Measurements from ENCODE around the gene NAGS. TPM values are rescaled to one million over a fixed set of nuclear protein-coding genes. Genes with fewer than 3 reads are reported as not detected.

NAGS gene
- total and polyA plus RNA-seq, 2 donors (not counting 1 experiment from before 2014, with no cell fraction given): 0.66 to 2.2 TPM

- TF ChIP-seq CTCF (IDR thresholded peaks at IDR 0.05): no peak
- TF ChIP-seq EZH2 (IDR thresholded peaks at IDR 0.05; ENCODE audit: borderline replicate concordance, insufficient read depth, low read depth, low read length, poor library complexity, severe bottlenecking): no peak
- Histone ChIP-seq H3K9ac (ENCODE audit: low read length) (no peak overlapping the region), H3K4me1 (ENCODE audit: control insufficient read depth in 2 of 2, insufficient read depth in 2 of 2, low read length in 2 of 2) (peaks cover 8 to 10% of the 10 kb centered on the region in 2 donors), H3K9me3 (ENCODE audit: control extremely low read depth in 1 of 3, control insufficient read depth in 2 of 3, insufficient read depth in 1 of 3, low read length in 2 of 3) (peaks cover 0 to 5% (median 0%) of the 10 kb centered on the region in 3 donors), H3K27ac (ENCODE audit: low read length in 2 of 2) (no peak overlapping the region), H3K4me3 (ENCODE audit: control extremely low read depth in 1 of 5, extremely low read depth in 1 of 5, insufficient read depth in 1 of 5, low read depth in 2 of 5, low read length in 4 of 5) (no peak overlapping the region), H3K36me3 (replicated peaks in 1 of 2; ENCODE audit: control extremely low read depth in 1 of 2, control insufficient read depth in 1 of 2, extremely low read depth in 1 of 2, insufficient read depth in 2 of 2, low read length in 1 of 2) (no peaks in the 10 kb centered on the region), H3K27me3 (replicated peaks in 1 of 4; ENCODE audit: control extremely low read depth in 1 of 4, control insufficient read depth in 3 of 4, insufficient read depth in 4 of 4, low read length in 3 of 4) (peaks cover 0 to 28% (median 19%) of the 10 kb centered on the region in 4 experiments), H3K4me2 (replicated peaks; ENCODE audit: low read depth, low read length, poor library complexity, severe bottlenecking) (no peak overlapping the region), H3K79me2 (ENCODE audit: control insufficient read depth, insufficient read depth, low read length) (no peaks in the 10 kb centered on the region), H4K20me1 (ENCODE audit: control insufficient read depth, insufficient read depth, low read length, poor library complexity, severe bottlenecking) (no peaks in the 10 kb centered on the region), H2AFZ (ENCODE audit: insufficient read depth, low read depth, low read length, poor library complexity, severe bottlenecking) (no peak overlapping the region)
- ATAC-seq (ENCODE audit: low read depth): no peak
- no peak overlapping the region for H3K27ac Mint-ChIP-seq
- 78% methylated on average over 6 of the region's 7 CpGs for whole genome bisulfite sequencing (ENCODE audit: insufficient coverage)
- ChIA-PET CTCF (interaction anchor here (1.3 kb wide), 1 partner anchor 189 kb away, joined by 3 read pairs; no protein-coding TSS in a partner anchor), POLR2A (no interaction called here)
- H3K4me1 Mint-ChIP-seq: peaks cover 2% of the 10 kb centered on the region
- intact Hi-C loops (cut with micrococcal nuclease): no loop called here
- no peak overlapping the region for H3K4me3 Mint-ChIP-seq
- no peaks in the 10 kb centered on the region for H3K9me3 Mint-ChIP-seq (ENCODE audit: insufficient read depth)
- peaks cover 35% of the 10 kb centered on the region for H3K27me3 Mint-ChIP-seq
- DNase-seq: no peak
Measured at GRCh38 chr17:43979011-43979410, 25.4 kb upstream of the NAGS start.

GRCh38 chr17:43979671-43980070, 24.8 kb upstream of the NAGS start:
- Mint-ChIP-seq H3K27me3 (peaks cover 33% of the 10 kb centered on the region), H3K4me3 (no peak overlapping the region), H3K4me1 (peaks cover 2% of the 10 kb centered on the region), H3K27ac (no peak overlapping the region), H3K9me3 (ENCODE audit: insufficient read depth) (no peaks in the 10 kb centered on the region)
- Histone ChIP-seq H3K4me2 (replicated peaks; ENCODE audit: low read depth, low read length, poor library complexity, severe bottlenecking) (no peak overlapping the region), H3K27ac (ENCODE audit: low read length in 2 of 2) (no peak overlapping the region), H2AFZ (ENCODE audit: insufficient read depth, low read depth, low read length, poor library complexity, severe bottlenecking) (no peak overlapping the region), H3K9ac (ENCODE audit: low read length) (no peak overlapping the region), H3K4me3 (ENCODE audit: control extremely low read depth in 1 of 5, extremely low read depth in 1 of 5, insufficient read depth in 1 of 5, low read depth in 2 of 5, low read length in 4 of 5) (no peak overlapping the region), H3K79me2 (ENCODE audit: control insufficient read depth, insufficient read depth, low read length) (no peaks in the 10 kb centered on the region), H3K4me1 (ENCODE audit: control insufficient read depth in 2 of 2, insufficient read depth in 2 of 2, low read length in 2 of 2) (peaks cover 10 to 11% of the 10 kb centered on the region in 2 donors), H3K36me3 (replicated peaks in 1 of 2; ENCODE audit: control extremely low read depth in 1 of 2, control insufficient read depth in 1 of 2, extremely low read depth in 1 of 2, insufficient read depth in 2 of 2, low read length in 1 of 2) (no peaks in the 10 kb centered on the region), H3K9me3 (ENCODE audit: control extremely low read depth in 1 of 3, control insufficient read depth in 2 of 3, insufficient read depth in 1 of 3, low read length in 2 of 3) (peaks cover 0 to 5% (median 0%) of the 10 kb centered on the region in 3 donors), H4K20me1 (ENCODE audit: control insufficient read depth, insufficient read depth, low read length, poor library complexity, severe bottlenecking) (no peaks in the 10 kb centered on the region), H3K27me3 (replicated peaks in 1 of 4; ENCODE audit: control extremely low read depth in 1 of 4, control insufficient read depth in 3 of 4, insufficient read depth in 4 of 4, low read length in 3 of 4) (peaks cover 0 to 35% (median 24%) of the 10 kb centered on the region in 4 experiments)
- no peak for DNase-seq
- intact Hi-C loops (cut with micrococcal nuclease): no loop called here
- CTCF ChIA-PET: interaction anchor here (0.9 to 1.3 kb wide), 2 partner anchors 34 to 189 kb away, joined by 3 read pairs; no protein-coding TSS in a partner anchor
- ATAC-seq (ENCODE audit: low read depth): no peak
- 100% methylated on average over 1 of the region's 4 CpGs for WGBS (ENCODE audit: insufficient coverage)
- POLR2A ChIA-PET: no interaction called here
- no peak for TF ChIP-seq EZH2 (IDR thresholded peaks at IDR 0.05; ENCODE audit: borderline replicate concordance, insufficient read depth, low read depth, low read length, poor library complexity, severe bottlenecking)
- TF ChIP-seq CTCF (IDR thresholded peaks at IDR 0.05): no peak

Measured in B cell (primary cell).